SK-MEL-5 (cell line): Measurements from ENCODE around the gene VMP1. TPM values are rescaled to one million over a fixed set of nuclear protein-coding genes. Genes with fewer than 3 reads are reported as not detected.
"Not testable (repeated sequence)": the region's sequence is repeated elsewhere in the genome, so short reads cannot be mapped to it uniquely, and the experiment has no call there.

ENCODE experiments used
- DNase-seq: peaks from one replicate; pipeline ENCODE4 v3.0.0-alpha.2; 2016; ENCODE audit warnings: low read depth, low spot score
- in situ Hi-C: cut with HindIII; loops from 2 replicates; pipeline ENCODE4 v1.10.0; 2016; ENCODE audit warnings: low sequenced_read_pairs, high pct_unique_total_duplicates, low pct_unique_long_range_greater_than_20kb
- total RNA-seq: library from RNA; depleted of rRNA; stranded (reverse); fragments of >200 nt; shearing (Covaris generic); gene quantifications from 2 replicates; pipeline ENCODE4 v1.2.3, GENCODE V29; 2014

VMP1 gene
- total RNA-seq, 1 experiment from 2014 or later, result 568 TPM

- DNase-seq, result no peak
- in situ Hi-C loops, result no loop called here
These were observed 149.7 kb downstream of the VMP1 start for GRCh38 chr17:59856859-59857794.

GRCh38 chr17:59858167-59858816 is 150.8 kb downstream of the VMP1 start:
- in situ Hi-C loops, result no loop called here
- no peak for DNase-seq

GRCh38 chr17:59858932-59859331 is 151.5 kb downstream of the VMP1 start:
- DNase-seq, result no peak
- in situ Hi-C loops, result no loop called here

- in situ Hi-C loops, result no loop called here
These were observed 152.1 kb downstream of the VMP1 start for GRCh38 chr17:59859444-59860025.

GRCh38 chr17:59863616-59864015 is 156.2 kb downstream of the VMP1 start:
- DNase-seq, result no peak
- in situ Hi-C loops, result no loop called here

More at GRCh38 chr17:59859444-59860025, 152.1 kb downstream of the VMP1 start:
- DNase-seq, result peak; percentile 85

GRCh38 chr17:59869941-59870218 is 162.4 kb downstream of the VMP1 start:
- DNase-seq, result no peak
- in situ Hi-C loops, result loop anchor here (10.0 kb wide), 1 partner anchor 125 kb away; no protein-coding TSS in a partner anchor

- in situ Hi-C loops, result loop anchor here (10.0 kb wide), 1 partner anchor 126 kb away; no protein-coding TSS in a partner anchor
These were observed 163.0 kb downstream of the VMP1 start for GRCh38 chr17:59870482-59870881.

GRCh38 chr17:59872351-59872750 is 164.9 kb downstream of the VMP1 start:
- in situ Hi-C loops, result loop anchor here (10.0 kb wide), 1 partner anchor 128 kb away; no protein-coding TSS in a partner anchor

More at GRCh38 chr17:59870482-59870881, 163.0 kb downstream of the VMP1 start:
- no peak for DNase-seq

GRCh38 chr17:59873414-59873813 is 166.0 kb downstream of the VMP1 start:
- not testable (repeated sequence) for DNase-seq
- in situ Hi-C loops, result loop anchor here (10.0 kb wide), 1 partner anchor 129 kb away; no protein-coding TSS in a partner anchor

More at GRCh38 chr17:59872351-59872750, 164.9 kb downstream of the VMP1 start:
- no peak for DNase-seq

GRCh38 chr17:59874376-59874775 is 166.9 kb downstream of the VMP1 start:
- DNase-seq, result no peak
- in situ Hi-C loops, result loop anchor here (10.0 kb wide), 1 partner anchor 130 kb away; no protein-coding TSS in a partner anchor

GRCh38 chr17:59876107-59876506 is 168.7 kb downstream of the VMP1 start:
- in situ Hi-C loops, result loop anchor here (10.0 kb wide), 1 partner anchor 131 kb away; no protein-coding TSS in a partner anchor

GRCh38 chr17:59877965-59878364 is 170.5 kb downstream of the VMP1 start:
- in situ Hi-C loops, result loop anchor here (10.0 kb wide), 1 partner anchor 133 kb away; no protein-coding TSS in a partner anchor
- DNase-seq, result no peak

More at GRCh38 chr17:59876107-59876506, 168.7 kb downstream of the VMP1 start:
- DNase-seq, result no peak

GRCh38 chr17:59878624-59879023 is 171.2 kb downstream of the VMP1 start:
- in situ Hi-C loops, result loop anchor here (10.0 kb wide), 1 partner anchor 134 kb away; no protein-coding TSS in a partner anchor
- DNase-seq, result no peak

GRCh38 chr17:59884861-59885260 is 177.4 kb downstream of the VMP1 start:
- in situ Hi-C loops, result no loop called here
- no peak for DNase-seq

- in situ Hi-C loops, result no loop called here
- no peak for DNase-seq
These were observed 180.8 kb downstream of the VMP1 start for GRCh38 chr17:59888145-59888750.

- in situ Hi-C loops, result no loop called here
- DNase-seq, result no peak
These were observed 183.3 kb downstream of the VMP1 start for GRCh38 chr17:59890720-59891119.
